ENCODE data around the gene GPT2. TPM values are rescaled to one million over a fixed set of nuclear protein-coding genes. Genes with fewer than 3 reads are reported as not detected.
A peak's percentile ranks its signal among the peaks of the same experiment; 100 is the strongest.

Gene GPT2
- total RNA-seq, 1 experiment from 2014 or later = 81.8 TPM

DNA sequence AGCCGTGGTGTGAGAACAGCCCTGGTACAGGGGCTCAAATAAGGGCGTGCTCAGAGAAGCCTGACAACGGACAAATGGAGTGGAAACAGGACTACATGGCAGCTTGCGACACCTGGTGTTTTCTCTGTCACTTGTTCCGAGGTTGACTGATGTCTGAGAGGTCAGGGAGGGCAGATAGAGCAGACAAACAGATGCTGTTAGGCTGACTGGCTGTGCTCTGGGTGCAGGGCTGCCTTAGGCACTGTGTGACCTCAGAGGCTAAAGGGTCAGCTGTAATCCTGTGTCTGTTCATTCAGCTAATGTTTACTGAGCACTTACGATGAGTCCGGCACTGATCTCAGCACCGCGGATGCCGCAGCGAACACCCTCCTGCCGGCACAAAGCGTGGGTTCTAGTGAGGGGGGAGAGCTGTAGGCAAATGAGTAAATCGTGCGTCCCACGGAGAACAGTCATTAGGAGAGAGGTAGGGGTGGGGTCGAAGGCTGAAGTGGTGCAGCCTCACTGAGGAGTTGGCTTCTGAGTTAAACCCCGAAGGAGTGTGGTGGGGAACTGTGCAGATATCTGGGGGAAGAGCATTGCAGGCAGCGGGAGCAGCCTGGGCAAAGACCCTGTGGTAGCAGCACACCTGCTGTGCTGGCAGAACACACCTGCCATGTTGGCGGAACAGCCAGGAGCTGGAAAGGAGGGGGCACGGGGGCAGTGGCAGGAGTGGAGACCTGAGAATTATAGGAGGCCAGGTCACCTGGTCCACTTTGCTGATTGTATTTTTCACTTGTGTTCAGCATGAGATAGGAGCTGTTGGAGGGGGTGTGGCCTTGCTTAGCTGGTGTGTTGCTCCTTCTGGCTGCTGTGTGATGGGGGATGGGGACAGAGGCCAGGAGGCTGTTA lies 35.0 kb downstream of the GPT2 start:
- CTCF ChIA-PET = interaction anchor here (0.6 to 2.9 kb wide), 4 partner anchors 11 to 65 kb away, joined by 4 to 12 read pairs (median 7); no protein-coding TSS in a partner anchor
- POLR2A ChIA-PET = no interaction called here
- no peaks in the 10 kb centered on the region for H3K27me3 Mint-ChIP-seq (ENCODE audit: low read depth)
- peaks cover 86% of the 10 kb centered on the region for H3K36me3 Mint-ChIP-seq
- DNase-seq (ENCODE audit: low spot score) = no peak
- no peaks in the 10 kb centered on the region for H3K9me3 Mint-ChIP-seq
- no peak overlapping the region for H3K4me3 Mint-ChIP-seq
- no peak for ATAC-seq
- H3K27ac Mint-ChIP-seq = peak overlapping the region; percentile 71
- TF ChIP-seq GABPB1 (CRISPR knock-in tag; IDR thresholded peaks at IDR 0.05) = peak; percentile 67; the same call in 1 of the 2 replicates
- no peak for TF ChIP-seq ZNF396 (CRISPR knock-in tag; IDR thresholded peaks at IDR 0.05; ENCODE audit: borderline replicate concordance)
- TF ChIP-seq SMAD4 (CRISPR knock-in tag; IDR thresholded peaks at IDR 0.05) = 0 out of 2 replicates have a peak, but pooled peaks have one; percentile 27
- TF ChIP-seq, protein P1, sequence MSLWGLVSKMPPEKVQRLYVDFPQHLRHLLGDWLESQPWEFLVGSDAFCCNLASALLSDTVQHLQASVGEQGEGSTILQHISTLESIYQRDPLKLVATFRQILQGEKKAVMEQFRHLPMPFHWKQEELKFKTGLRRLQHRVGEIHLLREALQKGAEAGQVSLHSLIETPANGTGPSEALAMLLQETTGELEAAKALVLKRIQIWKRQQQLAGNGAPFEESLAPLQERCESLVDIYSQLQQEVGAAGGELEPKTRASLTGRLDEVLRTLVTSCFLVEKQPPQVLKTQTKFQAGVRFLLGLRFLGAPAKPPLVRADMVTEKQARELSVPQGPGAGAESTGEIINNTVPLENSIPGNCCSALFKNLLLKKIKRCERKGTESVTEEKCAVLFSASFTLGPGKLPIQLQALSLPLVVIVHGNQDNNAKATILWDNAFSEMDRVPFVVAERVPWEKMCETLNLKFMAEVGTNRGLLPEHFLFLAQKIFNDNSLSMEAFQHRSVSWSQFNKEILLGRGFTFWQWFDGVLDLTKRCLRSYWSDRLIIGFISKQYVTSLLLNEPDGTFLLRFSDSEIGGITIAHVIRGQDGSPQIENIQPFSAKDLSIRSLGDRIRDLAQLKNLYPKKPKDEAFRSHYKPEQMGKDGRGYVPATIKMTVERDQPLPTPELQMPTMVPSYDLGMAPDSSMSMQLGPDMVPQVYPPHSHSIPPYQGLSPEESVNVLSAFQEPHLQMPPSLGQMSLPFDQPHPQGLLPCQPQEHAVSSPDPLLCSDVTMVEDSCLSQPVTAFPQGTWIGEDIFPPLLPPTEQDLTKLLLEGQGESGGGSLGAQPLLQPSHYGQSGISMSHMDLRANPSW (CRISPR knock-in tag; conservative IDR thresholded peaks at IDR 0.05; ENCODE audit: low read depth) = no peak
- no peak for TF ChIP-seq SP1 (CRISPR knock-in tag; conservative IDR thresholded peaks at IDR 0.05)
- H3K4me1 Mint-ChIP-seq = no peaks in the 10 kb centered on the region

DNA sequence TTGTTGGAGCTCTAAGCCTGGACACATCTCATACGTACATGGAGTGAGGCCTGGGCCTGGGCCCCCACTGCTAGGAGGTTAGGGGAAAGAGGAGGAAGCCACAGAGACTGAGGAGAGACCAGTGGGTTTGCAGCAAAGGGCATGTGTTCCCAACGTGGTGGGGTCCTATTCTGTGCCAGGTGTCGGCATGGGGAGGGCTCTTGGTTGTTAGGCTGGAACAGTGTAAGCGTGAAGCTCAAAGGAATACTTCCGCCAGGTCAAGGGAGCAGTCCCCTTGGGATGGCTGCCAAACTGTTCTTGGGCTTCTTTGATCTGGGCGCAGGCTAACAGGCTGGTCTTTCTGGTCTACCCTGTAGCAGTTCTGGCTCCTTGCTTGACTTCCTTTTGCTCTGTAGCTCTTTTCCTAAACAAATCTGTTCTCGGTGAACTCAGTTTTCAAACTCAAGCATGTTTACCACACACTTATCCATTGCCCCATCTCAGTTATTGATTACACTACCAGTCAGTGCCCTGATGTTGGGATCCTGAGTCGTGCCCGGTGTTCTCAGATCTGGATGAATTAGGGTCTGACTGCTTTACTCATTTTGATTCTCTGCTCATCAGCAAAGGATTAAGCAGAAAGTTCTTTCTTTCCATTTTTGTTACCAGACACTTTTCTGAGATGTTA lies 36.4 kb downstream of the GPT2 start:
- H3K36me3 Mint-ChIP-seq = peaks cover 80% of the 10 kb centered on the region
- no peak overlapping the region for H3K4me3 Mint-ChIP-seq
- H3K4me1 Mint-ChIP-seq = no peaks in the 10 kb centered on the region
- CTCF ChIA-PET = interaction anchor here (2.7 to 2.9 kb wide), 2 partner anchors 10 to 67 kb away, joined by 8 to 12 read pairs; no protein-coding TSS in a partner anchor
- H3K27me3 Mint-ChIP-seq (ENCODE audit: low read depth) = no peaks in the 10 kb centered on the region
- POLR2A ChIA-PET = no interaction called here
- TF ChIP-seq, protein P2, sequence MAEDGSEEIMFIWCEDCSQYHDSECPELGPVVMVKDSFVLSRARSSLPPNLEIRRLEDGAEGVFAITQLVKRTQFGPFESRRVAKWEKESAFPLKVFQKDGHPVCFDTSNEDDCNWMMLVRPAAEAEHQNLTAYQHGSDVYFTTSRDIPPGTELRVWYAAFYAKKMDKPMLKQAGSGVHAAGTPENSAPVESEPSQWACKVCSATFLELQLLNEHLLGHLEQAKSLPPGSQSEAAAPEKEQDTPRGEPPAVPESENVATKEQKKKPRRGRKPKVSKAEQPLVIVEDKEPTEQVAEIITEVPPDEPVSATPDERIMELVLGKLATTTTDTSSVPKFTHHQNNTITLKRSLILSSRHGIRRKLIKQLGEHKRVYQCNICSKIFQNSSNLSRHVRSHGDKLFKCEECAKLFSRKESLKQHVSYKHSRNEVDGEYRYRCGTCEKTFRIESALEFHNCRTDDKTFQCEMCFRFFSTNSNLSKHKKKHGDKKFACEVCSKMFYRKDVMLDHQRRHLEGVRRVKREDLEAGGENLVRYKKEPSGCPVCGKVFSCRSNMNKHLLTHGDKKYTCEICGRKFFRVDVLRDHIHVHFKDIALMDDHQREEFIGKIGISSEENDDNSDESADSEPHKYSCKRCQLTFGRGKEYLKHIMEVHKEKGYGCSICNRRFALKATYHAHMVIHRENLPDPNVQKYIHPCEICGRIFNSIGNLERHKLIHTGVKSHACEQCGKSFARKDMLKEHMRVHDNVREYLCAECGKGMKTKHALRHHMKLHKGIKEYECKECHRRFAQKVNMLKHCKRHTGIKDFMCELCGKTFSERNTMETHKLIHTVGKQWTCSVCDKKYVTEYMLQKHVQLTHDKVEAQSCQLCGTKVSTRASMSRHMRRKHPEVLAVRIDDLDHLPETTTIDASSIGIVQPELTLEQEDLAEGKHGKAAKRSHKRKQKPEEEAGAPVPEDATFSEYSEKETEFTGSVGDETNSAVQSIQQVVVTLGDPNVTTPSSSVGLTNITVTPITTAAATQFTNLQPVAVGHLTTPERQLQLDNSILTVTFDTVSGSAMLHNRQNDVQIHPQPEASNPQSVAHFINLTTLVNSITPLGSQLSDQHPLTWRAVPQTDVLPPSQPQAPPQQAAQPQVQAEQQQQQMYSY (CRISPR knock-in tag; IDR thresholded peaks at IDR 0.05) = no peak
- no peak for TF ChIP-seq IRF2 (CRISPR knock-in tag; IDR thresholded peaks at IDR 0.05; ENCODE audit: borderline replicate concordance, low read depth)
- TF ChIP-seq, protein P3, sequence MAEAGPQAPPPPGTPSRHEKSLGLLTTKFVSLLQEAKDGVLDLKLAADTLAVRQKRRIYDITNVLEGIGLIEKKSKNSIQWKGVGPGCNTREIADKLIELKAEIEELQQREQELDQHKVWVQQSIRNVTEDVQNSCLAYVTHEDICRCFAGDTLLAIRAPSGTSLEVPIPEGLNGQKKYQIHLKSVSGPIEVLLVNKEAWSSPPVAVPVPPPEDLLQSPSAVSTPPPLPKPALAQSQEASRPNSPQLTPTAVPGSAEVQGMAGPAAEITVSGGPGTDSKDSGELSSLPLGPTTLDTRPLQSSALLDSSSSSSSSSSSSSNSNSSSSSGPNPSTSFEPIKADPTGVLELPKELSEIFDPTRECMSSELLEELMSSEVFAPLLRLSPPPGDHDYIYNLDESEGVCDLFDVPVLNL (CRISPR knock-in tag; IDR thresholded peaks at IDR 0.05; ENCODE audit: borderline replicate concordance, low read depth) = no peak
- TF ChIP-seq GTF2I (CRISPR knock-in tag; conservative IDR thresholded peaks at IDR 0.05) = no peak
- no peak for TF ChIP-seq SOX15 (CRISPR knock-in tag; IDR thresholded peaks at IDR 0.05)
- no peak for TF ChIP-seq ZNF671 (CRISPR knock-in tag; IDR thresholded peaks at IDR 0.05)
- no peaks in the 10 kb centered on the region for H3K9me3 Mint-ChIP-seq
- no peak for ATAC-seq
- DNase-seq (ENCODE audit: low spot score) = no peak
- H3K27ac Mint-ChIP-seq = peak overlapping the region; percentile 61

DNA sequence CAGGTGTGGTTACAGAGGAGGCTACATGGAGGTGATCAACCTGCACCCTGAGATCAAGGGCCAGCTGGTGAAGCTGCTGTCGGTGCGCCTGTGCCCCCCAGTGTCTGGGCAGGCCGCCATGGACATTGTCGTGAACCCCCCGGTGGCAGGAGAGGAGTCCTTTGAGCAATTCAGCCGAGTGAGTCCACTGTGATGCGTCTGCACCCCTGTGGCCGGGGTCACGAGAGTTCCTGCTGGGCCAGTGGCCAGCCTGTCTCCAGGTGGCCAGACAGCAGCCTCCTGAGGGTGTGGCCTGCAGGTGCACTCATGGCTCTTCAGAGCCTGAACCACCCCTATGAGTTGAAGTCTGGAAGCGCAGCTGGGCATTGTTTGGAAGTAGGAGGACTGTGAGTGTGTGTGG lies 38.1 kb downstream of the GPT2 start:
- Mint-ChIP-seq H3K9me3 (no peaks in the 10 kb centered on the region), H3K4me1 (no peaks in the 10 kb centered on the region), H3K36me3 (peaks cover 76% of the 10 kb centered on the region), H3K27ac (no peak overlapping the region), H3K27me3 (ENCODE audit: low read depth) (no peaks in the 10 kb centered on the region), H3K4me3 (no peak overlapping the region)
- ChIA-PET POLR2A (no interaction called here), CTCF (no interaction called here)
- ATAC-seq (no peak), DNase-seq (ENCODE audit: low spot score) (no peak)
- TF ChIP-seq, protein P4, sequence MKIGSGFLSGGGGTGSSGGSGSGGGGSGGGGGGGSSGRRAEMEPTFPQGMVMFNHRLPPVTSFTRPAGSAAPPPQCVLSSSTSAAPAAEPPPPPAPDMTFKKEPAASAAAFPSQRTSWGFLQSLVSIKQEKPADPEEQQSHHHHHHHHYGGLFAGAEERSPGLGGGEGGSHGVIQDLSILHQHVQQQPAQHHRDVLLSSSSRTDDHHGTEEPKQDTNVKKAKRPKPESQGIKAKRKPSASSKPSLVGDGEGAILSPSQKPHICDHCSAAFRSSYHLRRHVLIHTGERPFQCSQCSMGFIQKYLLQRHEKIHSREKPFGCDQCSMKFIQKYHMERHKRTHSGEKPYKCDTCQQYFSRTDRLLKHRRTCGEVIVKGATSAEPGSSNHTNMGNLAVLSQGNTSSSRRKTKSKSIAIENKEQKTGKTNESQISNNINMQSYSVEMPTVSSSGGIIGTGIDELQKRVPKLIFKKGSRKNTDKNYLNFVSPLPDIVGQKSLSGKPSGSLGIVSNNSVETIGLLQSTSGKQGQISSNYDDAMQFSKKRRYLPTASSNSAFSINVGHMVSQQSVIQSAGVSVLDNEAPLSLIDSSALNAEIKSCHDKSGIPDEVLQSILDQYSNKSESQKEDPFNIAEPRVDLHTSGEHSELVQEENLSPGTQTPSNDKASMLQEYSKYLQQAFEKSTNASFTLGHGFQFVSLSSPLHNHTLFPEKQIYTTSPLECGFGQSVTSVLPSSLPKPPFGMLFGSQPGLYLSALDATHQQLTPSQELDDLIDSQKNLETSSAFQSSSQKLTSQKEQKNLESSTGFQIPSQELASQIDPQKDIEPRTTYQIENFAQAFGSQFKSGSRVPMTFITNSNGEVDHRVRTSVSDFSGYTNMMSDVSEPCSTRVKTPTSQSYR (CRISPR knock-in tag; IDR thresholded peaks at IDR 0.05) = no peak
- no peak for TF ChIP-seq JAZF1 (CRISPR knock-in tag; IDR thresholded peaks at IDR 0.05)
- TF ChIP-seq, protein P5, sequence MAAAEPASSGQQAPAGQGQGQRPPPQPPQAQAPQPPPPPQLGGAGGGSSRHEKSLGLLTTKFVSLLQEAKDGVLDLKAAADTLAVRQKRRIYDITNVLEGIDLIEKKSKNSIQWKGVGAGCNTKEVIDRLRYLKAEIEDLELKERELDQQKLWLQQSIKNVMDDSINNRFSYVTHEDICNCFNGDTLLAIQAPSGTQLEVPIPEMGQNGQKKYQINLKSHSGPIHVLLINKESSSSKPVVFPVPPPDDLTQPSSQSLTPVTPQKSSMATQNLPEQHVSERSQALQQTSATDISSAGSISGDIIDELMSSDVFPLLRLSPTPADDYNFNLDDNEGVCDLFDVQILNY (CRISPR knock-in tag; IDR thresholded peaks at IDR 0.05) = no peak
- TF ChIP-seq, protein P6, sequence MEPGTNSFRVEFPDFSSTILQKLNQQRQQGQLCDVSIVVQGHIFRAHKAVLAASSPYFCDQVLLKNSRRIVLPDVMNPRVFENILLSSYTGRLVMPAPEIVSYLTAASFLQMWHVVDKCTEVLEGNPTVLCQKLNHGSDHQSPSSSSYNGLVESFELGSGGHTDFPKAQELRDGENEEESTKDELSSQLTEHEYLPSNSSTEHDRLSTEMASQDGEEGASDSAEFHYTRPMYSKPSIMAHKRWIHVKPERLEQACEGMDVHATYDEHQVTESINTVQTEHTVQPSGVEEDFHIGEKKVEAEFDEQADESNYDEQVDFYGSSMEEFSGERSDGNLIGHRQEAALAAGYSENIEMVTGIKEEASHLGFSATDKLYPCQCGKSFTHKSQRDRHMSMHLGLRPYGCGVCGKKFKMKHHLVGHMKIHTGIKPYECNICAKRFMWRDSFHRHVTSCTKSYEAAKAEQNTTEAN (CRISPR knock-in tag; IDR thresholded peaks at IDR 0.05) = no peak
- TF ChIP-seq SOX15 (CRISPR knock-in tag; IDR thresholded peaks at IDR 0.05) = no peak
- TF ChIP-seq CBFB (CRISPR knock-in tag; IDR thresholded peaks at IDR 0.05; ENCODE audit: low read depth) = no peak
- TF ChIP-seq ZNF219 (CRISPR knock-in tag; IDR thresholded peaks at IDR 0.05; ENCODE audit: borderline replicate concordance) = no peak

Data from WTC11 (cell line).